ENCODE results near the gene TLX3. TPM values are rescaled to one million over a fixed set of nuclear protein-coding genes. Genes with fewer than 3 reads are reported as not detected.

The TLX3 gene
- total and polyA plus RNA-seq, 2 of the 8 experiments (the other 6 are each of a cell fraction or from before 2014, with no cell fraction given) = not detected

GRCh38 chr5:171270136-171270535 lies 38.9 kb upstream of the TLX3 start:
- Histone ChIP-seq H3K4ac (replicated peaks; ENCODE audit: insufficient read length, low read depth, low read length) (no peak overlapping the region), H3K27ac (ENCODE audit: low read depth, low read length) (no peak overlapping the region)
- WGBS, 2 experiments (ENCODE audit: extremely low coverage in 1 of 2, insufficient coverage in 1 of 2, insufficient read length in 1 of 2, insufficient replicate concordance in 2 of 2, low coverage in 1 of 2, low lambda C conversion rate in 2 of 2, missing lambda C conversion rate in 1 of 2) = 94% methylated on average over 3 of the region's 3 CpGs; no CpG with 5 or more reads in 1 of the 2 experiments
- TF ChIP-seq EGR1 (IDR thresholded peaks at IDR 0.05; ENCODE audit: borderline replicate concordance, low read depth, low read length) (no peak), EZH2 (IDR thresholded peaks at IDR 0.05; ENCODE audit: low read depth, low read length, severe bottlenecking) (no peak), GTF2F1 (IDR thresholded peaks at IDR 0.05; ENCODE audit: borderline replicate concordance, low read depth, low read length) (no peak), CREB1 (IDR thresholded peaks at IDR 0.05) (no peak), RAD21 (IDR thresholded peaks at IDR 0.05 in 1 of 2, conservative IDR thresholded peaks at IDR 0.05 in 1 of 2; ENCODE audit: low read depth in 2 of 2, low read length in 2 of 2) (no peak), YY1 (IDR thresholded peaks at IDR 0.05; ENCODE audit: low read depth, low read length) (no peak), KDM5A (IDR thresholded peaks at IDR 0.05; ENCODE audit: low read length) (no peak), ATF3 (IDR thresholded peaks at IDR 0.05; ENCODE audit: insufficient read depth, low read depth, low read length) (no peak), PHF8 (conservative IDR thresholded peaks at IDR 0.05; ENCODE audit: low read depth, low read length) (no peak), CHD1 (IDR thresholded peaks at IDR 0.05; ENCODE audit: low read depth, low read length) (no peak), POLR2A (IDR thresholded peaks at IDR 0.05; ENCODE audit: control extremely low read depth in 1 of 2, low read depth in 2 of 2, low read length in 2 of 2) (no peak)

More at GRCh38 chr5:171270136-171270535, 38.9 kb upstream of the TLX3 start:
- CTCF ChIA-PET (ENCODE audit: partially characterized antibody) = interaction anchor here (2.3 kb wide), 1 partner anchor 68 kb away, joined by 8 read pairs; no protein-coding TSS in a partner anchor
- no peak overlapping the region for H4K5ac ChIP-seq (ENCODE audit: insufficient read length, low read depth, low read length)
- FAIRE-seq (no peak), DNase-seq (ENCODE audit: low read depth in 1 of 2, low spot score in 2 of 2) (no peak)
- no peak overlapping the region for H3K18ac ChIP-seq (ENCODE audit: extremely low read depth, low read length)
- H3K79me2 ChIP-seq (ENCODE audit: control insufficient read depth in 1 of 2, insufficient read depth in 2 of 2, low read length in 2 of 2) = no peaks in the 10 kb centered on the region
- H3K9ac ChIP-seq (replicated peaks in 1 of 4; ENCODE audit: extremely low read depth in 1 of 4, low read depth in 3 of 4, low read length in 3 of 4) = no peak overlapping the region
- H3K4me3 ChIP-seq (ENCODE audit: extremely low read depth in 1 of 4, insufficient read depth in 2 of 4, low read depth in 3 of 4, low read length in 4 of 4) = no peak overlapping the region
- H2BK15ac ChIP-seq (ENCODE audit: low read length) = no peak overlapping the region
- H3K36me3 ChIP-seq (ENCODE audit: control insufficient read depth in 2 of 4, insufficient read depth in 4 of 4, low read length in 3 of 4) = no peaks in the 10 kb centered on the region
- H2BK120ac ChIP-seq (replicated peaks; ENCODE audit: low read depth, low read length) = no peak overlapping the region
- no peak overlapping the region for H2BK5ac ChIP-seq (ENCODE audit: low read depth, low read length)
- H3K9me3 ChIP-seq (ENCODE audit: insufficient read depth in 2 of 2, low read depth in 1 of 2, low read length in 1 of 2) = no peaks in the 10 kb centered on the region
- no peaks in the 10 kb centered on the region; the same call in 1 of the 2 replicates for H3K23me2 ChIP-seq (ENCODE audit: low read depth, low read length)
- H2AFZ ChIP-seq (ENCODE audit: low read length) = no peak overlapping the region
- no peak overlapping the region for H2AK5ac ChIP-seq (ENCODE audit: low read depth, low read length)
- H3K56ac ChIP-seq (replicated peaks; ENCODE audit: insufficient read length, low read depth, low read length) = no peak overlapping the region
- H4K8ac ChIP-seq (ENCODE audit: extremely low read depth, insufficient read depth, low read length) = no peak overlapping the region
- POLR2A ChIA-PET (ENCODE audit: partially characterized antibody) = no interaction called here
- no peak overlapping the region for H2BK20ac ChIP-seq (ENCODE audit: low read length)
- H4K20me1 ChIP-seq (replicated peaks in 1 of 2; ENCODE audit: control insufficient read depth in 1 of 2, insufficient read depth in 2 of 2, low read length in 2 of 2) = no peaks in the 10 kb centered on the region
- no peaks in the 10 kb centered on the region for H3K4me1 ChIP-seq (replicated peaks in 1 of 4; ENCODE audit: control insufficient read depth in 3 of 4, insufficient read depth in 4 of 4, low read length in 3 of 4)
- H2BK12ac ChIP-seq (ENCODE audit: low read depth, low read length) = no peak overlapping the region
- H3K23ac ChIP-seq (ENCODE audit: insufficient read length) = no peak overlapping the region
- no peaks in the 10 kb centered on the region for H3K27me3 ChIP-seq (replicated peaks in 1 of 4; ENCODE audit: control insufficient read depth in 3 of 4, extremely low read depth in 1 of 4, insufficient read depth in 3 of 4, low read length in 3 of 4)
- no peak overlapping the region for H3K4me2 ChIP-seq (ENCODE audit: insufficient read depth in 1 of 2, low read depth in 2 of 2, low read length in 2 of 2)
- no peaks in the 10 kb centered on the region for H3K79me1 ChIP-seq (ENCODE audit: low read depth, low read length)
- H4K91ac ChIP-seq (replicated peaks; ENCODE audit: insufficient read length, low read length) = no peak overlapping the region
- H3K14ac ChIP-seq (ENCODE audit: insufficient read length) = no peak overlapping the region

Data from H1 (cell line).